ENCODE results near the gene BCKDK. TPM values are rescaled to one million over a fixed set of nuclear protein-coding genes. Genes with fewer than 3 reads are reported as not detected.

Gene BCKDK
- total and polyA plus RNA-seq, 2 of the 8 experiments (the other 6 are each of a cell fraction or from before 2014, with no cell fraction given), result 49.6 to 77.1 TPM

DNA sequence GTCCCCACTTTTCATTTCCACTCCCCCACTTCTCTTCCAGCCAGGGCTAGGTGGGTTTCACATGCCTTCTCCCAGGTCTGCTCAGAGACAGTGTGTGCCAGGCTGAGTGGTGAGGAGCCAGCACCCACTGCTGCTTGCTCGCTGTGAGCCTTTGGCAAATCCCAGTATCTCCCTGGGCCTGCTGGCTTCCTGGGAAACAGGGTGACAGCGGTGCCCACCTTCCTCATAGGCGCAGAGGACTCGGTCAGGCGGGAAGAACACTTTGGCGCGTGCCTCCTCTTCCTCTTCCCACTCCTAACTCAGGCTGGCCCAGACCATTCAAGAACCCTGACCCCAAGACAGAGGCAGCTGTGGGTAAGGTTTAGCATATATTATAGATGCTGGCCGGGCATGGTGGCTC is 19.0 kb upstream of the BCKDK start (continued):
- TF ChIP-seq, protein P1, sequence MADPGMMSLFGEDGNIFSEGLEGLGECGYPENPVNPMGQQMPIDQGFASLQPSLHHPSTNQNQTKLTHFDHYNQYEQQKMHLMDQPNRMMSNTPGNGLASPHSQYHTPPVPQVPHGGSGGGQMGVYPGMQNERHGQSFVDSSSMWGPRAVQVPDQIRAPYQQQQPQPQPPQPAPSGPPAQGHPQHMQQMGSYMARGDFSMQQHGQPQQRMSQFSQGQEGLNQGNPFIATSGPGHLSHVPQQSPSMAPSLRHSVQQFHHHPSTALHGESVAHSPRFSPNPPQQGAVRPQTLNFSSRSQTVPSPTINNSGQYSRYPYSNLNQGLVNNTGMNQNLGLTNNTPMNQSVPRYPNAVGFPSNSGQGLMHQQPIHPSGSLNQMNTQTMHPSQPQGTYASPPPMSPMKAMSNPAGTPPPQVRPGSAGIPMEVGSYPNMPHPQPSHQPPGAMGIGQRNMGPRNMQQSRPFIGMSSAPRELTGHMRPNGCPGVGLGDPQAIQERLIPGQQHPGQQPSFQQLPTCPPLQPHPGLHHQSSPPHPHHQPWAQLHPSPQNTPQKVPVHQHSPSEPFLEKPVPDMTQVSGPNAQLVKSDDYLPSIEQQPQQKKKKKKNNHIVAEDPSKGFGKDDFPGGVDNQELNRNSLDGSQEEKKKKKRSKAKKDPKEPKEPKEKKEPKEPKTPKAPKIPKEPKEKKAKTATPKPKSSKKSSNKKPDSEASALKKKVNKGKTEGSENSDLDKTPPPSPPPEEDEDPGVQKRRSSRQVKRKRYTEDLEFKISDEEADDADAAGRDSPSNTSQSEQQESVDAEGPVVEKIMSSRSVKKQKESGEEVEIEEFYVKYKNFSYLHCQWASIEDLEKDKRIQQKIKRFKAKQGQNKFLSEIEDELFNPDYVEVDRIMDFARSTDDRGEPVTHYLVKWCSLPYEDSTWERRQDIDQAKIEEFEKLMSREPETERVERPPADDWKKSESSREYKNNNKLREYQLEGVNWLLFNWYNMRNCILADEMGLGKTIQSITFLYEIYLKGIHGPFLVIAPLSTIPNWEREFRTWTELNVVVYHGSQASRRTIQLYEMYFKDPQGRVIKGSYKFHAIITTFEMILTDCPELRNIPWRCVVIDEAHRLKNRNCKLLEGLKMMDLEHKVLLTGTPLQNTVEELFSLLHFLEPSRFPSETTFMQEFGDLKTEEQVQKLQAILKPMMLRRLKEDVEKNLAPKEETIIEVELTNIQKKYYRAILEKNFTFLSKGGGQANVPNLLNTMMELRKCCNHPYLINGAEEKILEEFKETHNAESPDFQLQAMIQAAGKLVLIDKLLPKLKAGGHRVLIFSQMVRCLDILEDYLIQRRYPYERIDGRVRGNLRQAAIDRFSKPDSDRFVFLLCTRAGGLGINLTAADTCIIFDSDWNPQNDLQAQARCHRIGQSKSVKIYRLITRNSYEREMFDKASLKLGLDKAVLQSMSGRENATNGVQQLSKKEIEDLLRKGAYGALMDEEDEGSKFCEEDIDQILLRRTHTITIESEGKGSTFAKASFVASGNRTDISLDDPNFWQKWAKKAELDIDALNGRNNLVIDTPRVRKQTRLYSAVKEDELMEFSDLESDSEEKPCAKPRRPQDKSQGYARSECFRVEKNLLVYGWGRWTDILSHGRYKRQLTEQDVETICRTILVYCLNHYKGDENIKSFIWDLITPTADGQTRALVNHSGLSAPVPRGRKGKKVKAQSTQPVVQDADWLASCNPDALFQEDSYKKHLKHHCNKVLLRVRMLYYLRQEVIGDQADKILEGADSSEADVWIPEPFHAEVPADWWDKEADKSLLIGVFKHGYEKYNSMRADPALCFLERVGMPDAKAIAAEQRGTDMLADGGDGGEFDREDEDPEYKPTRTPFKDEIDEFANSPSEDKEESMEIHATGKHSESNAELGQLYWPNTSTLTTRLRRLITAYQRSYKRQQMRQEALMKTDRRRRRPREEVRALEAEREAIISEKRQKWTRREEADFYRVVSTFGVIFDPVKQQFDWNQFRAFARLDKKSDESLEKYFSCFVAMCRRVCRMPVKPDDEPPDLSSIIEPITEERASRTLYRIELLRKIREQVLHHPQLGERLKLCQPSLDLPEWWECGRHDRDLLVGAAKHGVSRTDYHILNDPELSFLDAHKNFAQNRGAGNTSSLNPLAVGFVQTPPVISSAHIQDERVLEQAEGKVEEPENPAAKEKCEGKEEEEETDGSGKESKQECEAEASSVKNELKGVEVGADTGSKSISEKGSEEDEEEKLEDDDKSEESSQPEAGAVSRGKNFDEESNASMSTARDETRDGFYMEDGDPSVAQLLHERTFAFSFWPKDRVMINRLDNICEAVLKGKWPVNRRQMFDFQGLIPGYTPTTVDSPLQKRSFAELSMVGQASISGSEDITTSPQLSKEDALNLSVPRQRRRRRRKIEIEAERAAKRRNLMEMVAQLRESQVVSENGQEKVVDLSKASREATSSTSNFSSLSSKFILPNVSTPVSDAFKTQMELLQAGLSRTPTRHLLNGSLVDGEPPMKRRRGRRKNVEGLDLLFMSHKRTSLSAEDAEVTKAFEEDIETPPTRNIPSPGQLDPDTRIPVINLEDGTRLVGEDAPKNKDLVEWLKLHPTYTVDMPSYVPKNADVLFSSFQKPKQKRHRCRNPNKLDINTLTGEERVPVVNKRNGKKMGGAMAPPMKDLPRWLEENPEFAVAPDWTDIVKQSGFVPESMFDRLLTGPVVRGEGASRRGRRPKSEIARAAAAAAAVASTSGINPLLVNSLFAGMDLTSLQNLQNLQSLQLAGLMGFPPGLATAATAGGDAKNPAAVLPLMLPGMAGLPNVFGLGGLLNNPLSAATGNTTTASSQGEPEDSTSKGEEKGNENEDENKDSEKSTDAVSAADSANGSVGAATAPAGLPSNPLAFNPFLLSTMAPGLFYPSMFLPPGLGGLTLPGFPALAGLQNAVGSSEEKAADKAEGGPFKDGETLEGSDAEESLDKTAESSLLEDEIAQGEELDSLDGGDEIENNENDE (IDR thresholded peaks at IDR 0.05; ENCODE audit: insufficient replicate concordance, low read length), result no peak
- no peak for TF ChIP-seq KDM1A (IDR thresholded peaks at IDR 0.05; ENCODE audit: borderline replicate concordance, low read length)
- TF ChIP-seq RNF2 (IDR thresholded peaks at IDR 0.05; ENCODE audit: borderline replicate concordance, low read depth, low read length, missing control alignments, poor library complexity, severe bottlenecking), result no peak
- TF ChIP-seq EZH2 (IDR thresholded peaks at IDR 0.05; ENCODE audit: low read depth, low read length, severe bottlenecking), result no peak
- TF ChIP-seq JUN (IDR thresholded peaks at IDR 0.05; ENCODE audit: low read depth, low read length), result no peak
- TF ChIP-seq, protein P2, sequence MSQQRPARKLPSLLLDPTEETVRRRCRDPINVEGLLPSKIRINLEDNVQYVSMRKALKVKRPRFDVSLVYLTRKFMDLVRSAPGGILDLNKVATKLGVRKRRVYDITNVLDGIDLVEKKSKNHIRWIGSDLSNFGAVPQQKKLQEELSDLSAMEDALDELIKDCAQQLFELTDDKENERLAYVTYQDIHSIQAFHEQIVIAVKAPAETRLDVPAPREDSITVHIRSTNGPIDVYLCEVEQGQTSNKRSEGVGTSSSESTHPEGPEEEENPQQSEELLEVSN (IDR thresholded peaks at IDR 0.05), result no peak
- no peak for TF ChIP-seq GTF2F1 (IDR thresholded peaks at IDR 0.05; ENCODE audit: borderline replicate concordance, low read depth, low read length)
- TF ChIP-seq EGR1 (IDR thresholded peaks at IDR 0.05; ENCODE audit: borderline replicate concordance, low read depth, low read length), result no peak
- no peak for TF ChIP-seq SP2 (IDR thresholded peaks at IDR 0.05; ENCODE audit: low read length)
